PC-9 (cell line): Measurements from ENCODE around the gene ABCB6. TPM values are rescaled to one million over a fixed set of nuclear protein-coding genes. Genes with fewer than 3 reads are reported as not detected.

Source experiments
- BruUV-seq: library from RNA; stranded (reverse); fragments of 400-500 nt; replicated peaks from 2 replicates; lab custom pipeline; 2021; lab: Mats Ljungman, UMichigan
- CTCF ChIA-PET: fragments of 300-600 bp; sonication (Branson Sonifier 250); formaldehyde crosslinking; loops from one replicate; lab custom pipeline; 2022; ENCODE audit warnings: antibody characterized with exemption; lab: Charles Lee
- POLR2A ChIA-PET: fragments of 300-600 bp; sonication (Branson Sonifier 250); formaldehyde crosslinking; loops from one replicate; lab custom pipeline; 2022; ENCODE audit warnings: antibody characterized with exemption; ENCODE audit not compliant: unreplicated experiment; lab: Charles Lee
- DNase-seq, 2 experiments: peaks; one replicate each; pipeline versions ENCODE4 v3.0.0 to v3.0.0-alpha.2; 2015 to 2022; ENCODE audit warnings: mixed read lengths in 1 of 2
- H2AFZ ChIP-seq: fragments of 200-600 bp; sonication (generic); 2 replicates; pipeline ENCODE4 v1.8.1; 2017; ENCODE audit warnings: antibody characterized with exemption
- H3F3A ChIP-seq: fragments of 200-600 bp; sonication (generic); 2 replicates; pipeline ENCODE4 v1.8.1; 2017; ENCODE audit warnings: antibody characterized with exemption, mild to moderate bottlenecking, low read depth; ENCODE audit not compliant: insufficient read depth
- H3K27ac ChIP-seq: fragments of 200-600 bp; sonication (generic); 2 replicates; pipeline ENCODE4 v1.6.1; 2016; ENCODE audit warnings: mixed run types
- H3K27me3 ChIP-seq: fragments of 200-600 bp; sonication (generic); 2 replicates; pipeline ENCODE4 v1.6.1; 2016; ENCODE audit warnings: low read depth, mixed run types; ENCODE audit not compliant: insufficient read depth
- H3K36me3 ChIP-seq: fragments of 200-600 bp; sonication (generic); 2 replicates; pipeline ENCODE4 v1.6.1; 2016; ENCODE audit warnings: low read depth, mixed run types
- H3K4me1 ChIP-seq: fragments of 200-600 bp; sonication (generic); replicated peaks from 2 replicates; pipeline ENCODE4 v1.6.1; 2016; ENCODE audit warnings: mixed run types; ENCODE audit not compliant: insufficient read depth
- H3K4me2 ChIP-seq: fragments of 200-600 bp; sonication (generic); 2 replicates; pipeline ENCODE4 v1.6.1; 2017; ENCODE audit warnings: mixed run types
- H3K4me3 ChIP-seq: fragments of 200-600 bp; sonication (generic); 2 replicates; pipeline ENCODE4 v1.6.1; 2016; ENCODE audit warnings: mixed run types
- H3K79me2 ChIP-seq: fragments of 200-600 bp; sonication (generic); 2 replicates; pipeline ENCODE4 v1.6.1; 2017; ENCODE audit warnings: low read depth, mixed run types
- H3K9me2 ChIP-seq: fragments of 200-600 bp; sonication (generic); 2 replicates; pipeline ENCODE4 v1.8.1; 2017; ENCODE audit warnings: mild to moderate bottlenecking; ENCODE audit not compliant: insufficient read depth
- H3K9me3 ChIP-seq: fragments of 200-600 bp; sonication (generic); 2 replicates; pipeline ENCODE4 v1.8.1; 2016; ENCODE audit warnings: low read depth; ENCODE audit not compliant: insufficient read depth
- H4K20me1 ChIP-seq: fragments of 200-600 bp; sonication (generic); 2 replicates; pipeline ENCODE4 v1.8.1; 2017; ENCODE audit not compliant: insufficient read depth
- CTCF ChIP-seq: fragments of 200-600 bp; sonication (generic); conservative IDR thresholded peaks from 2 replicates; pipeline ENCODE4 v1.6.1; 2017; ENCODE audit warnings: mixed run types, antibody characterized with exemption, mild to moderate bottlenecking, moderate library complexity
- EZH2 ChIP-seq: fragments of 200-600 bp; sonication (generic); IDR thresholded peaks from 2 replicates; pipeline ENCODE4 v1.8.0; 2017; ENCODE audit warnings: antibody characterized with exemption, low read depth
- intact Hi-C: fragments of 100-400 bp; cut with micrococcal nuclease; formaldehyde crosslinking; loops from one replicate; pipeline ENCODE4 v1.10.0; 2022; ENCODE audit not compliant: unreplicated experiment
- total RNA-seq: library from RNA; stranded (reverse); gene quantifications from 2 replicates; pipeline ENCODE4 v1.2.3, GENCODE V29; 2021

Gene ABCB6
- total RNA-seq, 1 experiment from 2014 or later: 41.4 TPM

- no peak overlapping the region for H2AFZ ChIP-seq
- ChIA-PET CTCF (no interaction called here), POLR2A (no interaction called here)
- H3K9me3 ChIP-seq: no peaks in the 10 kb centered on the region
- no peaks in the 10 kb centered on the region for H3K36me3 ChIP-seq
- DNase-seq: no peak
- H4K20me1 ChIP-seq: no peaks in the 10 kb centered on the region
- no peaks in the 10 kb centered on the region for H3K4me1 ChIP-seq
- H3K9me2 ChIP-seq: no peaks in the 10 kb centered on the region
- H3K27ac ChIP-seq: no peak overlapping the region
- no TSS peak for BruUV-seq
- no peak overlapping the region for H3K4me2 ChIP-seq
- no peak for TF ChIP-seq EZH2
- TF ChIP-seq CTCF: no peak
- H3K4me3 ChIP-seq: no peak overlapping the region
- H3K27me3 ChIP-seq: no peaks in the 10 kb centered on the region
- intact Hi-C loops: no loop called here
- no peaks in the 10 kb centered on the region for H3F3A ChIP-seq
- H3K79me2 ChIP-seq: no peaks in the 10 kb centered on the region
These were observed 19.1 kb downstream of the ABCB6 start for GRCh38 chr2:219199470-219200211.

- DNase-seq: no peak
- no peaks in the 10 kb centered on the region for H3K36me3 ChIP-seq
- CTCF ChIA-PET: no interaction called here
- H3K27ac ChIP-seq: no peak overlapping the region
- no TSS peak for BruUV-seq
- TF ChIP-seq CTCF (no peak), EZH2 (no peak)
- no peaks in the 10 kb centered on the region for H3K79me2 ChIP-seq
- H4K20me1 ChIP-seq: no peaks in the 10 kb centered on the region
- no peaks in the 10 kb centered on the region for H3K9me3 ChIP-seq
- no peak overlapping the region for H3K4me3 ChIP-seq
- POLR2A ChIA-PET: no interaction called here
- no peaks in the 10 kb centered on the region for H3K4me1 ChIP-seq
- no peak overlapping the region for H2AFZ ChIP-seq
- no peaks in the 10 kb centered on the region for H3K27me3 ChIP-seq
- intact Hi-C loops: no loop called here
- no peak overlapping the region for H3K4me2 ChIP-seq
- no peaks in the 10 kb centered on the region for H3F3A ChIP-seq
- no peaks in the 10 kb centered on the region for H3K9me2 ChIP-seq
These were observed 19.8 kb downstream of the ABCB6 start for GRCh38 chr2:219198974-219199373.

- H3K36me3 ChIP-seq: no peaks in the 10 kb centered on the region
- H2AFZ ChIP-seq: no peak overlapping the region
- H3F3A ChIP-seq: 0 out of 2 replicates have a peak, but pooled peaks cover 5% of the 10 kb centered on the region
- H3K9me2 ChIP-seq: no peaks in the 10 kb centered on the region
- no peaks in the 10 kb centered on the region for H4K20me1 ChIP-seq
- no peak for DNase-seq
- no peaks in the 10 kb centered on the region for H3K9me3 ChIP-seq
- intact Hi-C loops: no loop called here
- H3K79me2 ChIP-seq: no peaks in the 10 kb centered on the region
- H3K4me2 ChIP-seq: no peak overlapping the region
- H3K27ac ChIP-seq: no peak overlapping the region
- ChIA-PET CTCF (no interaction called here), POLR2A (interaction anchor here (0.6 kb wide), 1 partner anchor 22 kb away, joined by 4 read pairs; the partner anchor contains the start of gene ABCB6)
- no peaks in the 10 kb centered on the region for H3K27me3 ChIP-seq
- H3K4me1 ChIP-seq: no peaks in the 10 kb centered on the region
- no TSS peak for BruUV-seq
- no peak for TF ChIP-seq EZH2
- TF ChIP-seq CTCF: no peak
- no peak overlapping the region for H3K4me3 ChIP-seq
These were observed 21.4 kb downstream of the ABCB6 start for GRCh38 chr2:219197388-219197787.
